ENCODE measurements around the gene CHST11. TPM values are rescaled to one million over a fixed set of nuclear protein-coding genes. Genes with fewer than 3 reads are reported as not detected.

The CHST11 gene
- total RNA-seq, 2 donors from 2014 or later: 3.4 to 4.4 TPM

- intact Hi-C loops (cut with DNase I, micrococcal nuclease): no loop called here
Observed at GRCh38 chr12:104495786-104496185, 39.0 kb downstream of the CHST11 start.

GRCh38 chr12:104496336-104496735, 39.6 kb downstream of the CHST11 start:
- no peak for ATAC-seq
- no peak for DNase-seq
- intact Hi-C loops (cut with DNase I, micrococcal nuclease): no loop called here

More at GRCh38 chr12:104495786-104496185, 39.0 kb downstream of the CHST11 start:
- DNase-seq (no peak), ATAC-seq (no peak)

DNA sequence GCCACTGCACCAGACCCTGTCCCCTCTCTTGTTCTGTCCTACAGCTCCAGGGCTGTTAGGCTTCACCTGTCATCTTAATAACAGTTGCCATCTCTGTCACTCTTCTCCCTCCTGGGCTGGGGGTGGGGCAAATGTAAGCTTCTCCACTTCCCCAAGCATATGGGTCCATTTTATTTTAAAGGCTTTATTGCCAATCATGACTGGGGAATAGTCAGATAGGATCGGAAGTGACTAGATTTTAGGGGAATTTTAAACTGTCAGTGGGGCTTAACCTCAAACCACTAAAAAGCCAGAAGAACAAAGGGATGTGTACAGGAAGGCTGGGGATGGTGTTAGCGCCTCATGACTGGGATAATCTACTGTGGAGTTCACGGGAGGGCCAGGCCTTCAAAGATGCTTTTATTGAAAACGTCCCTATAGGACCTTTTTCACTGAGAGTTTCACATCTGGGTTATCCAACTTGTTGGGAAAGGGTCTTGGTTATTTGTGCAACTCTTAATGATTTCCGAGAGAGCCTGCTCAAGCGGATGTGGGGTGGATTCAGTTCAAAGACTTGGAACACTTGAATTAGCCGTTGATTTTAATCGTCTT, 41.6 kb downstream of the CHST11 start:
- DNase-seq (no peak), ATAC-seq (no peak)
- intact Hi-C loops (cut with DNase I, micrococcal nuclease): no loop called here

GRCh38 chr12:104499668-104500332, 43.1 kb downstream of the CHST11 start:
- DNase-seq (no peak), ATAC-seq (no peak)
- intact Hi-C loops (cut with DNase I, micrococcal nuclease): no loop called here

DNA sequence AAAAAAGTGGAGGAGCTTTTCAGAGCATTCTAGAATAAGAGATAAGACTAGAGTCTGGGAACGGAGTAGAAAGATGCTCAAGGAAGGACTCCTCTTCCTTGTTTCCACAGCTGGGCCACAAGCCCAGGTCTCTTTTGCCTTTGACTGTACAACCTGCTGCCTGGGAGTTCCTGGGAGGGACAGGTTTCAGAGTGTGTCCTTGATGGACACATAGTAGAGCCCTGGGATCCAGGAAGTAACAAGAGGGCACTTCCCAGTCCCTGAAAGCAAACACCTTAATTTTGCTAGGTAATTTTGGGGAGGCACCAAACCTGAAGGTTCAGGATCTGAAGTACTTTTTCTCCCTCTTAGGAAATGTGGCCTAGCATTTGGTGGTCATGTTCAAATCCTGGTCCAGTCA, 44.4 kb downstream of the CHST11 start:
- ATAC-seq (no peak), DNase-seq (no peak)
- intact Hi-C loops (cut with DNase I, micrococcal nuclease): no loop called here

- no peak for DNase-seq
- no peak for ATAC-seq
- intact Hi-C loops (cut with DNase I, micrococcal nuclease): no loop called here
Observed at GRCh38 chr12:104501660-104502059, 44.9 kb downstream of the CHST11 start.

GRCh38 chr12:104502217-104502616, 45.5 kb downstream of the CHST11 start:
- DNase-seq (no peak), ATAC-seq (no peak)
- intact Hi-C loops (cut with DNase I, micrococcal nuclease): no loop called here

- no peak for DNase-seq
- intact Hi-C loops (cut with DNase I, micrococcal nuclease): no loop called here
- no peak for ATAC-seq
Observed at GRCh38 chr12:104502638-104503037, 45.9 kb downstream of the CHST11 start.

GRCh38 chr12:104503191-104503590, 46.4 kb downstream of the CHST11 start:
- ATAC-seq: no peak
- no peak for DNase-seq
- intact Hi-C loops (cut with DNase I, micrococcal nuclease): no loop called here

DNA sequence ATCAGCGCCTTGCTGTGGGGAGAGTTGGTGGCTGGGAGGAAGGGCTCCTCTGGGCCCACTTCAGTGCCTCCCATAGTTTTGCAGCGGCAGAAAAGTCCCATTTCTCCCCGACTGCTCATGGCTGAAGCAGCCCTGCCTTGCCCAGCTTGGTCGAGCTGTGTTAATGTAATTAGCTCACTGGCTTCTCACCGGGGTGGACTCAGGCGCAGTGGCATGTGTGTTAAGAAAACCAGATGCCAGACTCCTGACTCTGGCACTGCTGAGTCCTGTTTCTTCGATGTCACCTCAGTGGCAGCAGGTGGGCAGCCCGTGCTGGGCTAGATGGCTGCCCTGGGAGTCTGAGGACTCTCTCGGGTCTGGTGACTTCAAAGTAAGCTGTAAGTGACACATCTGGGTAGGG, 47.4 kb downstream of the CHST11 start:
- intact Hi-C loops (cut with DNase I, micrococcal nuclease): no loop called here
- no peak for ATAC-seq

GRCh38 chr12:104505095-104505818, 48.5 kb downstream of the CHST11 start:
- DNase-seq: no peak
- peak; percentile 18 for ATAC-seq
- intact Hi-C loops (cut with DNase I, micrococcal nuclease): no loop called here

More for the DNA sequence above, 47.4 kb downstream of the CHST11 start:
- DNase-seq: no peak

DNA sequence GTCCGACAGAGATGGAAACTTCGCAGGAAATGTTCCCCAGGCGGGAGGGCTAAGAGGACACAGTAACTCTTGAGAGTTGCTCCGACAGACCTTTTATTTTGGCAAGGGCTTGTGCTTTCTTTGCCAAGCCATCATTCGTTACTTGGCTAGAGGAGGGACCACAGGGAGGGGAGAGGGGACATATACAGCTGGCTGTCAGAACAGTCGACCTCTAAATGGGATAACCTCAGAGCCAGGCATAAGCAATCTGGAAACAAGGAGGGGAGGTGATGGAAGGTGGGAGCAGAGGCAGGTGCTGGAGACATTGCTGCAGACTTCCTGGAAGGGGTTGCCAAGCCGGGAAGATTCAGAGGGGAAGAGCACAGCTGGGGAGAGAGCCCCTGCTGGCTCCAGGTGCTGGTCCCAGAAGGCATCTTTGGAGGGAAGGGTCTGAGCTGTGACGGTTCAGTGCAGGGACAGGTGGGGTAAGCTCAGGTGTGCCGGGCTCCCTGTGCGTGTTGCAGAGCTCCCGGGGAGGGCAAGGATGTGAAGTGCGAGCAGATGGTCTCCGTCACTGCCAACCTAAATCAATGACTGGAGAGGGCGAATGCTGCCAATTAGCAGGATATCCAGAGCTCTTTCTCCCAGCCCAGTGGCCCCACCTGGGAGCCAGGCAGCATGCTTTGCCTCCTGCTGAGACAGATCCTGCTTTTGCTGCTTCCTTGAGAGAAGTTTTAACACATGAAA, 50.1 kb downstream of the CHST11 start:
- intact Hi-C loops (cut with DNase I, micrococcal nuclease): no loop called here
- DNase-seq (no peak), ATAC-seq (no peak)

DNA sequence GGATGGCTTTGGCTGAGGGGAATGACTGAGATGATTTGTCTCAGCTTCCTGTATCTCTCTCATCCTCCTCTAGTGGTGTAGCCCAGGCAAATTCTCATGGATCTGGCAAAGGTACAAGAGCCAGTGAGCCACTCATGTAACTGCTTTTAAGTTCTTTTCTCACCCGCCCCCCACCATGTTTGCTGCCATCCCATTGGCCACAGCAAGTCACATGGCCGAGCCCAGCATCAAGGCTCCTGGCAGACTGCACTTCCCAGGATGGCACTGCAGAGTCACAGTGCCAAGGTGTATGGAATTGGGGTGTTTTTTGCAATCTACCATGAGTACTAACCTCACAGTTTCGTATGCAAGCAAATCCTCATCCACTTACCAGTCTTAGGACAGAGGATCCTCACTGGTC, 50.9 kb downstream of the CHST11 start:
- no peak for DNase-seq
- no peak for ATAC-seq
- intact Hi-C loops (cut with DNase I, micrococcal nuclease): no loop called here

DNA sequence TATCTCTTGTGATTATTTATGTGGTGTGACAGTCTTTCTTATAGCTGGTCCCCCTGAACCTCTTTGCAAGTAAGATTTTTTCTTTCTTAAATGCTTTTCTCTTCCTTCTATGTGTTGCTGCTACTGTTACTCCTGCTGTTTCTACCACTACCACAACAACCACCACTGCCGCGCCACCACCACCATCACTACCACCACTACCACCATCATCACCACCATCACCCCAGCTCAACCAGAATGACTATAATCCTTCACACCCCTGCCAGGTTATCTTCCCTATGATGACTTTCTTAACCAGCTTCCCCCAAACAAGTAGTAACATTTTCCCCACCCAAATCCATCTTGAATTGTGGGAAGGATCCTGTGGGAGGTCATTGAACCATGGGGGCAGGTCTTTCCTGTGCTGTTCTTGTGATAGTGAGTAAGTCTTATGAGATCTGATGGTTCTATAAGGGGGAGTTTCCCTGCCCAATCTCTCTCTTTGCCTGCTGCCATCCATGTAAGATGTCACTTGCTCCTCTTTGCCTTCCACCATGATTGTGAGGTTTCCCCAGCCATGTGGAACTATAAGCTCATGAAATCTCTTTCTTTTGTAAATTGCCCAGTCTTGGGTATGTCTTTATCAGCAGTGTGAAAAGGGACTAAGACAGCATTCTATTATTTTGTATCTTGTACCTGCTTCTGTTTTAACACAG, 52.2 kb downstream of the CHST11 start:
- DNase-seq: no peak
- ATAC-seq: no peak
- intact Hi-C loops (cut with DNase I, micrococcal nuclease): no loop called here

- no peak for ATAC-seq
- no peak for DNase-seq
- intact Hi-C loops (cut with DNase I, micrococcal nuclease): no loop called here
Observed at GRCh38 chr12:104510145-104510872, 53.6 kb downstream of the CHST11 start.

- no peak for DNase-seq
- no peak for ATAC-seq
- intact Hi-C loops (cut with DNase I, micrococcal nuclease): no loop called here
Observed at GRCh38 chr12:104510873-104511440, 54.2 kb downstream of the CHST11 start.

- no peak for ATAC-seq
Observed at GRCh38 chr12:104513681-104514080, 56.9 kb downstream of the CHST11 start.

More at GRCh38 chr12:104513681-104514080, 56.9 kb downstream of the CHST11 start:
- intact Hi-C loops (cut with DNase I, micrococcal nuclease): no loop called here
- no peak for DNase-seq
